Liver (tissue), 9 donors: ENCODE data around the gene DHX32. TPM values are rescaled to one million over a fixed set of nuclear protein-coding genes. Genes with fewer than 3 reads are reported as not detected.

Experiments
- DNase-seq: peaks from one replicate; pipeline ENCODE4 v3.0.0-alpha.2; 2017; ENCODE audit warnings: low spot score
- H3K27ac ChIP-seq, 2 donors: one replicate each; pipeline ENCODE4 v1.7.0; 2013; ENCODE audit warnings: inconsistent platforms in 2 of 2, low read length in 2 of 2, control low read depth in 1 of 2, low read depth in 1 of 2, mild to moderate bottlenecking in 1 of 2
- H3K27me3 ChIP-seq, 4 donors: one replicate each; pipeline versions ENCODE4 v1.6.1 to v1.7.0; 2013; ENCODE audit warnings: low read length in 3 of 4, inconsistent platforms in 1 of 4, mild to moderate bottlenecking in 1 of 4, moderate library complexity in 1 of 4; ENCODE audit not compliant: control insufficient read depth in 4 of 4, insufficient read depth in 4 of 4
- H3K36me3 ChIP-seq, 4 donors: one replicate each; pipeline versions ENCODE4 v1.6.1 to v1.7.0; 2013; ENCODE audit warnings: low read length in 3 of 4, mild to moderate bottlenecking in 3 of 4, low read depth in 1 of 4, moderate library complexity in 1 of 4; ENCODE audit not compliant: control insufficient read depth in 4 of 4, insufficient read depth in 3 of 4
- H3K4me1 ChIP-seq, 4 donors: one replicate each; pipeline versions ENCODE4 v1.6.1 to v1.7.0; 2013; ENCODE audit warnings: low read length in 3 of 4, mild to moderate bottlenecking in 3 of 4, moderate library complexity in 1 of 4; ENCODE audit not compliant: control insufficient read depth in 4 of 4, insufficient read depth in 4 of 4
- H3K4me3 ChIP-seq, 3 donors: one replicate each; pipeline versions ENCODE4 v1.6.1 to v1.7.0; 2013; ENCODE audit warnings: low read length in 3 of 3, control low read depth in 1 of 3, low read depth in 1 of 3, mild to moderate bottlenecking in 1 of 3
- H3K9ac ChIP-seq, 2 donors: one replicate each; pipeline ENCODE4 v1.7.0; 2013; ENCODE audit warnings: low read length in 2 of 2, mild to moderate bottlenecking in 2 of 2, moderate library complexity in 2 of 2, control low read depth in 1 of 2, low read depth in 1 of 2
- H3K9me3 ChIP-seq, 4 donors: one replicate each; pipeline versions ENCODE4 v1.6.1 to v1.7.0; 2013; ENCODE audit warnings: low read length in 3 of 4; ENCODE audit not compliant: control insufficient read depth in 4 of 4
- ATF3 ChIP-seq: IDR thresholded peaks from 2 replicates; pipeline ENCODE4 v1.6.1; 2016; ENCODE audit warnings: antibody characterized with exemption
- EGR1 ChIP-seq, 2 donors: IDR thresholded peaks; 2 replicates each; pipeline ENCODE4 v1.6.1; 2016 to 2018; ENCODE audit warnings: antibody characterized with exemption in 2 of 2, low read depth in 2 of 2
- FOXA1 ChIP-seq: IDR thresholded peaks from 2 replicates; pipeline ENCODE4 v1.6.1; 2016; ENCODE audit warnings: antibody characterized with exemption
- HNF4A ChIP-seq, 2 donors: conservative IDR thresholded peaks; 2 replicates each; pipeline ENCODE4 v1.6.1; 2016; ENCODE audit warnings: antibody characterized with exemption in 2 of 2, mild to moderate bottlenecking in 2 of 2
- HNF4G ChIP-seq: IDR thresholded peaks from 2 replicates; pipeline ENCODE4 v1.6.1; 2016; ENCODE audit warnings: antibody characterized with exemption
- JUND ChIP-seq, 2 donors: IDR thresholded peaks; 2 replicates each; pipeline ENCODE4 v1.6.1; 2016; ENCODE audit warnings: antibody characterized with exemption in 2 of 2
- NR2F2 ChIP-seq: IDR thresholded peaks from 2 replicates; pipeline ENCODE4 v1.6.1; 2016; ENCODE audit warnings: antibody characterized with exemption
- RAD21 ChIP-seq, 2 donors: IDR thresholded peaks; 2 replicates each; pipeline ENCODE4 v1.6.1; 2016; ENCODE audit warnings: antibody characterized with exemption in 2 of 2, mild to moderate bottlenecking in 2 of 2
- RXRA ChIP-seq, 2 donors: IDR thresholded peaks; 2 replicates each; pipeline ENCODE4 v1.6.1; 2017 to 2018; ENCODE audit warnings: antibody characterized with exemption in 2 of 2, mild to moderate bottlenecking in 1 of 2
- SP1 ChIP-seq: IDR thresholded peaks from 2 replicates; pipeline ENCODE4 v1.6.1; 2018; ENCODE audit warnings: antibody characterized with exemption, mild to moderate bottlenecking
- TAF1 ChIP-seq: conservative IDR thresholded peaks from 2 replicates; pipeline ENCODE4 v1.6.1; 2016; ENCODE audit warnings: antibody characterized with exemption, mild to moderate bottlenecking
- YY1 ChIP-seq: IDR thresholded peaks from 2 replicates; pipeline ENCODE4 v1.6.1; 2016; ENCODE audit warnings: antibody characterized with exemption, mild to moderate bottlenecking
- WGBS: extraction: QIAGEN DNeasy Blood & Tissue Kit; methylation state at CpG from one replicate; pipeline ENCODE4 v1.1.7; 2013; 5-methylcytosine and 5-hydroxymethylcytosine counted together
- polyA plus RNA-seq, 2 donors: library from polyadenylated mRNA; stranded (reverse) in 1 of 2; unstranded in 1 of 2; fragments of 200-250 nt in 1 of 2; fragments of >200 nt in 1 of 2; fragmentation: Nextera tagmentation in 1 of 2; extraction: Ambion mirVana in 1 of 2; gene quantifications; one replicate each; pipeline versions ENCODE4 v1.2.1 to v1.2.3, GENCODE V29; 2013 to 2015
- total RNA-seq, 2 donors: library from RNA; depleted of rRNA; stranded (reverse); fragments of >200 nt; gene quantifications; one replicate each; pipeline ENCODE4 v1.2.3, GENCODE V29; 2014
- TF ChIP-seq, protein P1 (sequence below): IDR thresholded peaks from 2 replicates; pipeline ENCODE4 v1.6.1; 2016; ENCODE audit warnings: antibody characterized with exemption
- TF ChIP-seq, protein P2 (sequence below): fragments of 150-350 bp; IDR thresholded peaks from 2 replicates; pipeline ENCODE4 v1.5.1; 2017; ENCODE audit warnings: improper control_type of control experiment, low read depth, low read length; ENCODE audit not compliant: missing input control
- TF ChIP-seq, protein P3 (sequence below): IDR thresholded peaks from 2 replicates; pipeline ENCODE4 v1.6.1; 2016; ENCODE audit warnings: antibody characterized with exemption, mild to moderate bottlenecking
- donor health status: healthy.
- donor health status: healthy.
- donor health status: healthy.
- donor health status: healthy.
- donor health status: healthy.

Gene DHX32
- total and polyA plus RNA-seq, 4 donors, result 8.3 to 20.2 (median 10.2) TPM

DNA sequence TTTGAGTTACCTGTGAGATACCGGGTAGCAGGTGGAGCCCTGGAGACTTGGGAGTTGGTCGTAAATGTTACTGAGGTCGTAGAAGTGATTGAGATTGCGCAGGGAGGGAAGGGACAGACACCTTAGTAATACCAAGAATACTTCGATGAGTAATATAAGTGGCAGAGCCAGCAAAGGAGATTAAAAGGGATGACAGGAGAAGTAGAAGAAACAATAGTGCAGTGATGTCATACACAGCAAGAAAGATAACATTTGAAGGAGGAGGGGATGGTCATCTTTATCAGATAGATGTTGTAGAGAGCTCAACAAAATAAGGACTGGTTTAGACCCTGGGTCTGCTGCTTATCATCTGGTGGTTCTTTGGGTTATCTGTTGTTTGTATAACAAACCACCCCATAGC is 52.8 kb downstream of the DHX32 start:
- WGBS, result 95% methylated on average over 5 of the region's 5 CpGs
- peaks cover 10 to 57% (median 53%) of the 10 kb centered on the region in 4 donors for H3K36me3 ChIP-seq
- peaks cover 2 to 26% (median 25%) of the 10 kb centered on the region in 4 donors for H3K4me1 ChIP-seq
- no peak overlapping the region for H3K27ac ChIP-seq
- no peaks in the 10 kb centered on the region for H3K9me3 ChIP-seq
- H3K9ac ChIP-seq, result no peak overlapping the region
- no peaks in the 10 kb centered on the region for H3K27me3 ChIP-seq
- no peak overlapping the region for H3K4me3 ChIP-seq
- DNase-seq, result no peak
- TF ChIP-seq ATF3 (no peak), RXRA (IDR thresholded peaks at IDR 0.05) (no peak), HNF4A (conservative IDR thresholded peaks at IDR 0.05) (no peak), YY1 (no peak), RAD21 (IDR thresholded peaks at IDR 0.05) (no peak)

DNA sequence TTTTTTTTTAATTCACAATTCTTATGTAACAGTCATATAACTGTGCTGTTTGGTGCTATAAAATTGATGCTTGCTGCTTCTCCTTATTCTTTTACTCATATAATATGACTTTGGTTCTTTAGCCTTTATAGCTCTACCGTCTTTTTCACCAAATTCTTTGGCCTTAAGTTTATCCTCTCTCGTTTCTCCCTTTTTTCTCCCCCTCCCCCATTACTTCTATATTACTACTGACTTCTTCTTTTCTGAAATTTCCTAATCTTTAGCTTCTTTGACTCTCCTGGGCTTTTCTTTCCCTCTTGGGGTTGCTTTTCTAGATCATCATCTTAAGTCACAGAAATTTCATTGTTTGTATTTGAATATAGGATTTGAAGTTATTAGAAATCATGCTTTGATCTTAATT is 54.0 kb downstream of the DHX32 start:
- peaks cover 2 to 28% (median 27%) of the 10 kb centered on the region in 4 donors for H3K4me1 ChIP-seq
- H3K27me3 ChIP-seq, result no peaks in the 10 kb centered on the region
- no peak overlapping the region for H3K27ac ChIP-seq
- no peak overlapping the region for H3K9ac ChIP-seq
- H3K36me3 ChIP-seq, result peaks cover 10 to 47% (median 44%) of the 10 kb centered on the region in 4 donors
- no peak overlapping the region for H3K4me3 ChIP-seq
- 92% methylated on average over 2 of the region's 2 CpGs for WGBS
- DNase-seq, result no peak
- no peaks in the 10 kb centered on the region for H3K9me3 ChIP-seq
- TF ChIP-seq NR2F2, result no peak
- TF ChIP-seq, protein P1, sequence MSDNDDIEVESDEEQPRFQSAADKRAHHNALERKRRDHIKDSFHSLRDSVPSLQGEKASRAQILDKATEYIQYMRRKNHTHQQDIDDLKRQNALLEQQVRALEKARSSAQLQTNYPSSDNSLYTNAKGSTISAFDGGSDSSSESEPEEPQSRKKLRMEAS, result no peak
- TF ChIP-seq FOXA1, result no peak
- no peak for TF ChIP-seq ATF3
- TF ChIP-seq, protein P2, sequence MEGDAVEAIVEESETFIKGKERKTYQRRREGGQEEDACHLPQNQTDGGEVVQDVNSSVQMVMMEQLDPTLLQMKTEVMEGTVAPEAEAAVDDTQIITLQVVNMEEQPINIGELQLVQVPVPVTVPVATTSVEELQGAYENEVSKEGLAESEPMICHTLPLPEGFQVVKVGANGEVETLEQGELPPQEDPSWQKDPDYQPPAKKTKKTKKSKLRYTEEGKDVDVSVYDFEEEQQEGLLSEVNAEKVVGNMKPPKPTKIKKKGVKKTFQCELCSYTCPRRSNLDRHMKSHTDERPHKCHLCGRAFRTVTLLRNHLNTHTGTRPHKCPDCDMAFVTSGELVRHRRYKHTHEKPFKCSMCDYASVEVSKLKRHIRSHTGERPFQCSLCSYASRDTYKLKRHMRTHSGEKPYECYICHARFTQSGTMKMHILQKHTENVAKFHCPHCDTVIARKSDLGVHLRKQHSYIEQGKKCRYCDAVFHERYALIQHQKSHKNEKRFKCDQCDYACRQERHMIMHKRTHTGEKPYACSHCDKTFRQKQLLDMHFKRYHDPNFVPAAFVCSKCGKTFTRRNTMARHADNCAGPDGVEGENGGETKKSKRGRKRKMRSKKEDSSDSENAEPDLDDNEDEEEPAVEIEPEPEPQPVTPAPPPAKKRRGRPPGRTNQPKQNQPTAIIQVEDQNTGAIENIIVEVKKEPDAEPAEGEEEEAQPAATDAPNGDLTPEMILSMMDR, result no peak
- no peak for TF ChIP-seq EGR1 (IDR thresholded peaks at IDR 0.05; ENCODE audit: low read depth in 2 of 2)
- TF ChIP-seq SP1, result no peak
- TF ChIP-seq RXRA (IDR thresholded peaks at IDR 0.05), result no peak
- TF ChIP-seq, protein P3, sequence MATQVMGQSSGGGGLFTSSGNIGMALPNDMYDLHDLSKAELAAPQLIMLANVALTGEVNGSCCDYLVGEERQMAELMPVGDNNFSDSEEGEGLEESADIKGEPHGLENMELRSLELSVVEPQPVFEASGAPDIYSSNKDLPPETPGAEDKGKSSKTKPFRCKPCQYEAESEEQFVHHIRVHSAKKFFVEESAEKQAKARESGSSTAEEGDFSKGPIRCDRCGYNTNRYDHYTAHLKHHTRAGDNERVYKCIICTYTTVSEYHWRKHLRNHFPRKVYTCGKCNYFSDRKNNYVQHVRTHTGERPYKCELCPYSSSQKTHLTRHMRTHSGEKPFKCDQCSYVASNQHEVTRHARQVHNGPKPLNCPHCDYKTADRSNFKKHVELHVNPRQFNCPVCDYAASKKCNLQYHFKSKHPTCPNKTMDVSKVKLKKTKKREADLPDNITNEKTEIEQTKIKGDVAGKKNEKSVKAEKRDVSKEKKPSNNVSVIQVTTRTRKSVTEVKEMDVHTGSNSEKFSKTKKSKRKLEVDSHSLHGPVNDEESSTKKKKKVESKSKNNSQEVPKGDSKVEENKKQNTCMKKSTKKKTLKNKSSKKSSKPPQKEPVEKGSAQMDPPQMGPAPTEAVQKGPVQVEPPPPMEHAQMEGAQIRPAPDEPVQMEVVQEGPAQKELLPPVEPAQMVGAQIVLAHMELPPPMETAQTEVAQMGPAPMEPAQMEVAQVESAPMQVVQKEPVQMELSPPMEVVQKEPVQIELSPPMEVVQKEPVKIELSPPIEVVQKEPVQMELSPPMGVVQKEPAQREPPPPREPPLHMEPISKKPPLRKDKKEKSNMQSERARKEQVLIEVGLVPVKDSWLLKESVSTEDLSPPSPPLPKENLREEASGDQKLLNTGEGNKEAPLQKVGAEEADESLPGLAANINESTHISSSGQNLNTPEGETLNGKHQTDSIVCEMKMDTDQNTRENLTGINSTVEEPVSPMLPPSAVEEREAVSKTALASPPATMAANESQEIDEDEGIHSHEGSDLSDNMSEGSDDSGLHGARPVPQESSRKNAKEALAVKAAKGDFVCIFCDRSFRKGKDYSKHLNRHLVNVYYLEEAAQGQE, result no peak
- no peak for TF ChIP-seq HNF4G
- TF ChIP-seq YY1, result no peak
- no peak for TF ChIP-seq RAD21 (IDR thresholded peaks at IDR 0.05)
- TF ChIP-seq TAF1, result no peak
- TF ChIP-seq HNF4A (conservative IDR thresholded peaks at IDR 0.05), result no peak
- no peak for TF ChIP-seq JUND (IDR thresholded peaks at IDR 0.05)
